NCI-H510A (cell line): Measurements from ENCODE around the gene KCTD1.
A peak's percentile ranks its signal among the peaks of the same experiment; 100 is the strongest.
"Not testable (repeated sequence)": the region's sequence is repeated elsewhere in the genome, so short reads cannot be mapped to it uniquely, and the experiment has no call there.

Experiments used
- DNase-seq: peaks from one replicate; lab custom pipeline; 2025; lab: John Stamatoyannopoulos, UW

The KCTD1 gene

GRCh38 chr18:26457611-26458353 is 90.6 kb downstream of the KCTD1 start:
- no peak for DNase-seq

GRCh38 chr18:26457195-26457594 is 91.2 kb downstream of the KCTD1 start:
- no peak for DNase-seq

- no peak for DNase-seq
Measured at GRCh38 chr18:26456070-26456491, 92.3 kb downstream of the KCTD1 start.

GRCh38 chr18:26455639-26456038 is 92.7 kb downstream of the KCTD1 start:
- DNase-seq: no peak

GRCh38 chr18:26454616-26455015 is 93.7 kb downstream of the KCTD1 start:
- DNase-seq: no peak

GRCh38 chr18:26454192-26454591 is 94.2 kb downstream of the KCTD1 start:
- DNase-seq: no peak

GRCh38 chr18:26453386-26453901 is 94.9 kb downstream of the KCTD1 start:
- no peak for DNase-seq

- no peak for DNase-seq
Measured at GRCh38 chr18:26450989-26451682, 97.2 kb downstream of the KCTD1 start.

GRCh38 chr18:26448714-26449159 is 99.6 kb downstream of the KCTD1 start:
- no peak for DNase-seq

- no peak for DNase-seq
Measured at GRCh38 chr18:26443853-26444252, 104.5 kb downstream of the KCTD1 start.

- DNase-seq: no peak
Measured at GRCh38 chr18:26442126-26442525, 106.2 kb downstream of the KCTD1 start.

- DNase-seq: no peak
Measured at GRCh38 chr18:26440644-26441043, 107.7 kb downstream of the KCTD1 start.

GRCh38 chr18:26439537-26439936 is 108.8 kb downstream of the KCTD1 start:
- no peak for DNase-seq

GRCh38 chr18:26438980-26439379 is 109.4 kb downstream of the KCTD1 start:
- DNase-seq: no peak

GRCh38 chr18:26437634-26438033 is 110.7 kb downstream of the KCTD1 start:
- DNase-seq: not testable (repeated sequence)

- no peak for DNase-seq
Measured at GRCh38 chr18:26436176-26437051, 111.9 kb downstream of the KCTD1 start.

GRCh38 chr18:26435415-26436095 is 112.8 kb downstream of the KCTD1 start:
- DNase-seq: no peak

- DNase-seq: no peak
Measured at GRCh38 chr18:26434887-26435286, 113.5 kb downstream of the KCTD1 start.

GRCh38 chr18:26432651-26433424 is 115.5 kb downstream of the KCTD1 start:
- no peak for DNase-seq

- DNase-seq: peak; percentile 39
Measured at GRCh38 chr18:26429535-26430226, 118.7 kb downstream of the KCTD1 start.
